Osteocyte (in vitro differentiated cells): ENCODE results near the gene XCL2. TPM values are rescaled to one million over a fixed set of nuclear protein-coding genes. Genes with fewer than 3 reads are reported as not detected.

Experiments
- DNase-seq: peaks from one replicate; pipeline ENCODE4 v3.0.0; 2021; ENCODE audit warnings: mixed read lengths; ENCODE audit not compliant: unreplicated experiment; ENCODE audit errors: extremely low spot score
- H3K27ac Mint-ChIP-seq: one replicate; pipeline ENCODE4 v1.8.0; 2021; ENCODE audit warnings: mild to moderate bottlenecking, mixed read lengths; ENCODE audit not compliant: unreplicated experiment
- H3K27me3 Mint-ChIP-seq: one replicate; pipeline ENCODE4 v1.8.0; 2021; ENCODE audit warnings: mixed read lengths; ENCODE audit not compliant: unreplicated experiment
- H3K36me3 Mint-ChIP-seq: one replicate; pipeline ENCODE4 v1.8.0; 2021; ENCODE audit warnings: mixed read lengths; ENCODE audit not compliant: unreplicated experiment
- H3K4me1 Mint-ChIP-seq: one replicate; pipeline ENCODE4 v1.8.0; 2021; ENCODE audit warnings: mixed read lengths; ENCODE audit not compliant: unreplicated experiment
- H3K4me3 Mint-ChIP-seq: one replicate; pipeline ENCODE4 v1.8.0; 2021; ENCODE audit warnings: mild to moderate bottlenecking, moderate library complexity, mixed read lengths; ENCODE audit not compliant: unreplicated experiment
- H3K9me3 Mint-ChIP-seq: one replicate; pipeline ENCODE4 v1.8.0; 2021; ENCODE audit warnings: mixed read lengths; ENCODE audit not compliant: unreplicated experiment
- total RNA-seq: library from RNA; stranded (reverse); gene quantifications from 2 replicates; pipeline ENCODE4 v1.2.1, GENCODE V29; 2021
- TF ChIP-seq, protein P1 (sequence below): fragments of 200-600 bp; sonication (generic); IDR thresholded peaks from 2 replicates; pipeline ENCODE4 v1.5.0; 2021; ENCODE audit warnings: antibody characterized with exemption, mild to moderate bottlenecking, moderate library complexity

XCL2 gene
- total RNA-seq, 1 donor from 2014 or later, result not detected

DNA sequence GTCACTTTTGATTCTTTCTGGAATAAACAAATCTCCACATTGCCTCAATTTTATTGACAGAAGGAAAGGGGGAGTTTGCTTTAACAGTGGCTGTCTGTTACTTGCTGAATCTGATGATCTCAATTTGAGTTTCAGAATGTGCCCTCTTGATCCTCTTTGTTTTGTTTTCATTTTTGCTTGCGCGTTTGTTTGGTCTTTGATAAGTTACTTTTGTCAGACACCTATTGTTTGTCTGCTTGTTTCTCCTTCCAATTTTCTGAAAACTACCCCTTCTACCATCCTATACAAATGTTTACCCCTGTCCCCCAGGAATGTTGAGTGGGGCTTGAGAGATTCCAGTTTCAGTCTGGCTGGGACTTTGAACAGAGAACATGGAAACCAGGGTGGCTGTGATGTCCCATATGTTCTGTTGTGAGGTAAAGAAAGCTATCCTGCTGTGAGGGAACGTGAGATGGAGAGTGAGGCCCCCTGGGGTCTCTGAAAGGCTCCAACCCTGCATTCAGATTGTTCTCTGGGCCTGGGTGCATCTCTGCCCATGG, 11.8 kb upstream of the XCL2 start:
- H3K4me3 Mint-ChIP-seq, result no peak overlapping the region
- H3K36me3 Mint-ChIP-seq, result no peaks in the 10 kb centered on the region
- peaks cover 49% of the 10 kb centered on the region for H3K4me1 Mint-ChIP-seq
- peaks cover 17% of the 10 kb centered on the region for H3K27me3 Mint-ChIP-seq
- TF ChIP-seq, protein P1, sequence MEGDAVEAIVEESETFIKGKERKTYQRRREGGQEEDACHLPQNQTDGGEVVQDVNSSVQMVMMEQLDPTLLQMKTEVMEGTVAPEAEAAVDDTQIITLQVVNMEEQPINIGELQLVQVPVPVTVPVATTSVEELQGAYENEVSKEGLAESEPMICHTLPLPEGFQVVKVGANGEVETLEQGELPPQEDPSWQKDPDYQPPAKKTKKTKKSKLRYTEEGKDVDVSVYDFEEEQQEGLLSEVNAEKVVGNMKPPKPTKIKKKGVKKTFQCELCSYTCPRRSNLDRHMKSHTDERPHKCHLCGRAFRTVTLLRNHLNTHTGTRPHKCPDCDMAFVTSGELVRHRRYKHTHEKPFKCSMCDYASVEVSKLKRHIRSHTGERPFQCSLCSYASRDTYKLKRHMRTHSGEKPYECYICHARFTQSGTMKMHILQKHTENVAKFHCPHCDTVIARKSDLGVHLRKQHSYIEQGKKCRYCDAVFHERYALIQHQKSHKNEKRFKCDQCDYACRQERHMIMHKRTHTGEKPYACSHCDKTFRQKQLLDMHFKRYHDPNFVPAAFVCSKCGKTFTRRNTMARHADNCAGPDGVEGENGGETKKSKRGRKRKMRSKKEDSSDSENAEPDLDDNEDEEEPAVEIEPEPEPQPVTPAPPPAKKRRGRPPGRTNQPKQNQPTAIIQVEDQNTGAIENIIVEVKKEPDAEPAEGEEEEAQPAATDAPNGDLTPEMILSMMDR, result no peak
- no peak overlapping the region for H3K27ac Mint-ChIP-seq
- H3K9me3 Mint-ChIP-seq, result no peaks in the 10 kb centered on the region
- DNase-seq, result no peak

DNA sequence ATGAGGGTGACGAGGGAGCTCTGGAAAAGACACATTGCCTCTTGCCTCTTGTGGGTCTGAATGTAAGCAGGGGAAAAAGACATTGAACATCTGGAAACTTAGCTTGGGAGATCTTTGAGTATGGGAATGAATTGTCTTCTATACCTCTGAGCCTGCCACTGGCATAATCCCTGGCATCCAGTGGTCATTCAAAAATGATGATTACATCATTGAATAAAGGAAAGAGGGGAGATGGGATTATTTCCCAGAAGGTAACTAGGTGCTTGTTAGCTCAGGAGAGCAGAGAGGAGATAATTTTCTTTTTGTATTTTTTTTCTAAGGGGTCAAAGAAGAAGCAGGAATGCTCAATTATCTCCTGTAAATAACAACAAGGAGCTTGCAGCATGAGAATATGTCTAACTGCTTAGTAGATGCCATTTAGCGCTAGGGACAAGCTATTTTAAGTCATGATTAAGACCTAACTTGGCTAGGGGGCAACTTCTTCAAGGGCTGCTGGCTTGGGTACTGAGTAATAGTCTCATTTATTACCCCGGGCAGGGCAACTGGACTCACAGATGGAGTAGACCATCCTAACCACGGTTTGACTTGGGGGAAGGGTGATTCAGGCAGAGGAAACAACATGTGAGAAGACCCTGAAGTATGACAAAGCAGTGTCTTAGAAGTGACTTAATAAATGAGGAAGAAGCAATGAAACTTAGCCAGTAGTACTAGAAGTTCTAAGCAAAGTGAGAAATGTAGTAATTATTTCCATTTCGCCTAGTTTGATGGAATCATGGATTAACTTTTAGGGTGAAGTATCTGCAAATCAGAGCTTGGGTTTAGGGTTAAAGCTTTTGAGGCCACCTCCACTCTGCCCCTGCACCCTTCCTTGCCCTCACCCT, 11.0 kb upstream of the XCL2 start:
- Mint-ChIP-seq H3K9me3 (no peaks in the 10 kb centered on the region), H3K4me3 (no peak overlapping the region), H3K4me1 (peaks cover 49% of the 10 kb centered on the region), H3K27ac (no peak overlapping the region), H3K36me3 (no peaks in the 10 kb centered on the region), H3K27me3 (peaks cover 10% of the 10 kb centered on the region)
- TF ChIP-seq, protein P1, result no peak
- no peak for DNase-seq

DNA sequence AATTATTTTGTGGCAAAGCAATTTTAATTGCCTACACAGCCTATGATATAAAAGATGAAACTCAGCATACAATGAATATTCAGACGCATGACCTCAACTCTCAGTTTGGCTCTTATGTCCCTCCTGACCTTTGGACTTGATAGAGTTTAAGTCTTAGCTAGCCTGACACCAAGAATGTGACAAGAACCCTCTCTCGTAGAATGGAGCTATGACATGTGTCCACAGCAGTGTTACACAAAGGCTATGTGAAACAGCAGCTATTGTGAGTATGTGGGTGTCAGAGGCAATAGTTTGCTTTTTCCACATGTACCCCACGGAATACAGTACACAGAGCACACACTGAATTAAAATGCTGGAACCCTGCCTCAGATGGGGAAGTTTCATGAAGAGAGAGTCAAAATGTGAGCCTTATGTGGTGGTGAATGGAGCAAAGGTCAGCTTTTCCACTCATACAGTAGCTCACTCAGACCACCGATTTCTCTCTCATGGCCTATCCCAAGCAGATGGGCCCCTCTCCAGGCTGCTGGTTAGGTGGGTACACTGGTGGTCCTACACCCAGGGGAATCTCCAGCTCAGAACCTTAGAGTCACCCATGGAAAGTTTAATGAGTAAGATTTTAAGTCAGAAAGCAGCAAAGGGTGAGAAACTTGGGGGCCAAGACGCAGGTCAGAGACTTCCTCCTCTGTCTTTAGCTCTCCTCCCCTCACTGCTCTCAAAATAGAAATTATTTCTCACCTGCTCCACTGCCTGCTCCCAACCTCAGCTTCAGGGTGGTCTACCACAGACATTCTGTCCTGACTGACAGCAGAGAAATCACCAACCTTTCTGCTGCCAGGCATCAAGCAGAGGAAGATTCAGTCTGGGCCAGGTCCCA, 10.1 kb upstream of the XCL2 start:
- H3K27me3 Mint-ChIP-seq, result peaks cover 8% of the 10 kb centered on the region
- no peak overlapping the region for H3K27ac Mint-ChIP-seq
- no peak for DNase-seq
- H3K4me3 Mint-ChIP-seq, result no peak overlapping the region
- H3K9me3 Mint-ChIP-seq, result no peaks in the 10 kb centered on the region
- TF ChIP-seq, protein P1, result no peak
- peaks cover 49% of the 10 kb centered on the region for H3K4me1 Mint-ChIP-seq
- no peaks in the 10 kb centered on the region for H3K36me3 Mint-ChIP-seq

DNA sequence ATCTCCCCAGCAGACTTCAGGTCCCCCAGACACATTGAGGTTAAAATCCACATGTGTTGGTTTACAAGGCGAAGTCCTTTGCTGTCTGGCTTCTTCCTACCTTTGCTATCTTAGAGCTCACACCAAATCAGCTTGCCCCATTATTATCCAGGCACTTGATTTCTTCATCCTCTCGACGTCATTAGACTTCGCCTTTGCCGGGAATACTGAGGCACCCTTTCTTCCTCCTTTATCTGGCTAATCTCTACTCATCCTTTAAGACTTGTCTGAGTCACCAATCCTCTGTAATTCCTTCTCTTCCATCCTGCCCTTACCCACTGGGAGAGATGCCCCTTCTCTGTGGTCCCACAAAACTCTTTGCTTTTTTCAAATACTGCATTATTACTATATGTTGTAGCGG, 9.2 kb upstream of the XCL2 start:
- H3K9me3 Mint-ChIP-seq, result no peaks in the 10 kb centered on the region
- TF ChIP-seq, protein P1, result no peak
- H3K4me1 Mint-ChIP-seq, result peaks cover 47% of the 10 kb centered on the region
- no peak for DNase-seq
- no peak overlapping the region for H3K4me3 Mint-ChIP-seq
- H3K36me3 Mint-ChIP-seq, result no peaks in the 10 kb centered on the region
- peaks cover 12% of the 10 kb centered on the region for H3K27me3 Mint-ChIP-seq
- H3K27ac Mint-ChIP-seq, result no peak overlapping the region

DNA sequence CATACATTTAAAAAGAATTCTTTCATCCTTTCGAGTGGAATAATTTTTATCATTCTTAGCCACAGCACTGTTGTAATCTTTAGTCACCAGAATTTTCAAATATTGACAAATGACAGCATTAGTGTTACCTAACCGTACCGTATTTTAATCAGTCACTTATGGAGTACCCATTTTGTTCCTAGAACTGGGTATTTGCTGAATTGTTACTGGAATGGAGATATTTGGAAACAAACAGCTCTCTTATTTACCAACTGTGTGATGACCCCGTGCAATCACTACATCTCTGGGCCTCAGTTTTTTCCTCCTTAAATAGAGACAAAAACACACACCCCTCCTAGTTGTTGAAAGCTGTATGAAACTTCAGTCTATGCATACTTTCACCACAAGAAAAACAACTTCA, 7.9 kb upstream of the XCL2 start:
- no peaks in the 10 kb centered on the region for H3K36me3 Mint-ChIP-seq
- H3K4me1 Mint-ChIP-seq, result peaks cover 34% of the 10 kb centered on the region

More for the DNA sequence above, 7.9 kb upstream of the XCL2 start:
- Mint-ChIP-seq H3K9me3 (peaks cover 5% of the 10 kb centered on the region), H3K27me3 (peaks cover 25% of the 10 kb centered on the region), H3K4me3 (no peak overlapping the region), H3K27ac (no peak overlapping the region)
- TF ChIP-seq, protein P1, result no peak
- no peak for DNase-seq
